Panc1 (cell line): ENCODE data around the gene CHRNA5. TPM values are rescaled to one million over a fixed set of nuclear protein-coding genes. Genes with fewer than 3 reads are reported as not detected.

Experiments
- ATAC-seq: fragments of 200-7000 bp; cut with Tn5 transposase; 2 replicates; pipeline ENCODE4 v1.9.1; 2020; ENCODE audit warnings: mild to moderate bottlenecking, moderate library complexity
- BruUV-seq: library from RNA; stranded (reverse); fragments of 400-500 nt; replicated peaks from 2 replicates; lab custom pipeline; 2021; lab: Mats Ljungman, UMichigan
- CTCF ChIA-PET: fragments of 300-600 bp; sonication (Branson Sonifier 250); formaldehyde crosslinking; loops from one replicate; lab custom pipeline; 2022; ENCODE audit warnings: antibody characterized with exemption; lab: Charles Lee
- POLR2A ChIA-PET: fragments of 300-600 bp; sonication (Branson Sonifier 250); formaldehyde crosslinking; loops from one replicate; lab custom pipeline; 2022; ENCODE audit warnings: antibody characterized with exemption; lab: Charles Lee
- DNase-seq: peaks from one replicate; pipeline ENCODE4 v3.0.0-alpha.2; 2010; ENCODE audit warnings: low read depth, low spot score
- H3K27ac ChIP-seq: 2 replicates; pipeline ENCODE4 v1.5.1; 2011; ENCODE audit warnings: mild to moderate bottlenecking, low read length, inconsistent platforms
- H3K27me3 ChIP-seq: fragments of 200-500 bp; sonication (Bioruptor generic); 2 replicates; pipeline ENCODE4 v1.6.0; 2014; ENCODE audit warnings: low read length, inconsistent platforms; ENCODE audit not compliant: control insufficient read depth, insufficient read depth
- H3K36me3 ChIP-seq: fragments of 200-500 bp; sonication (Bioruptor generic); 2 replicates; pipeline ENCODE4 v1.5.1; 2014; ENCODE audit warnings: inconsistent platforms, mild to moderate bottlenecking, low read length, moderate library complexity; ENCODE audit not compliant: control insufficient read depth, insufficient read depth
- H3K4me1 ChIP-seq: 2 replicates; pipeline ENCODE4 v1.5.1; 2011; ENCODE audit warnings: inconsistent platforms, mild to moderate bottlenecking, low read length, moderate library complexity; ENCODE audit not compliant: control insufficient read depth, insufficient read depth
- H3K4me3 ChIP-seq, 2 experiments: 2 replicates each; pipeline ENCODE4 v1.5.1; 2011 to 2012; ENCODE audit warnings: low read depth in 2 of 2, low read length in 2 of 2, mild to moderate bottlenecking in 2 of 2, inconsistent platforms in 1 of 2, moderate library complexity in 1 of 2
- H3K9me3 ChIP-seq: fragments of 200-500 bp; sonication (Bioruptor generic); 2 replicates; pipeline ENCODE4 v1.5.1; 2014; ENCODE audit warnings: low read depth, mild to moderate bottlenecking, inconsistent platforms, low read length, moderate library complexity; ENCODE audit not compliant: control insufficient read depth, insufficient read depth
- POLR2AphosphoS5 ChIP-seq: IDR thresholded peaks from 2 replicates; pipeline ENCODE4 v1.6.1; 2012; ENCODE audit warnings: mild to moderate bottlenecking, low read depth, low read length, moderate library complexity
- REST ChIP-seq, 2 experiments: IDR thresholded peaks; 2 replicates each; pipeline ENCODE4 v1.6.1; 2011 to 2012; ENCODE audit warnings: low read depth in 2 of 2, control low read depth in 1 of 2, low read length in 1 of 2, mild to moderate bottlenecking in 1 of 2, moderate library complexity in 1 of 2; ENCODE audit not compliant: insufficient read depth in 1 of 2
- SIN3A ChIP-seq: IDR thresholded peaks from 2 replicates; pipeline ENCODE4 v1.6.1; 2012; ENCODE audit warnings: low read depth, mild to moderate bottlenecking, low read length, moderate library complexity, borderline replicate concordance; ENCODE audit not compliant: insufficient read depth
- TCF7L2 ChIP-seq: IDR thresholded peaks from 2 replicates; pipeline ENCODE4 v1.6.1; 2011; ENCODE audit warnings: mild to moderate bottlenecking, low read depth, low read length, inconsistent platforms
- in situ Hi-C: cut with HindIII; loops from 2 replicates; pipeline ENCODE4 v1.10.0; 2016; ENCODE audit warnings: low sequenced_read_pairs, low pct_unique_long_range_greater_than_20kb
- intact Hi-C: fragments of 100-400 bp; cut with micrococcal nuclease; formaldehyde crosslinking; loops from one replicate; pipeline ENCODE4 v1.10.0; 2022; ENCODE audit not compliant: unreplicated experiment
- total RNA-seq: library from RNA; stranded (reverse); gene quantifications from one replicate; pipeline ENCODE4 v1.2.1, GENCODE V29; 2021; ENCODE audit not compliant: unreplicated experiment
- TF ChIP-seq, protein P1 (sequence below): fragments of 450-650 bp; IDR thresholded peaks from 2 replicates; pipeline ENCODE4 v1.5.1; 2017; ENCODE audit warnings: mild to moderate bottlenecking

Gene CHRNA5
- total RNA-seq, 1 experiment from 2014 or later = 52.4 TPM

- no TSS peak for BruUV-seq
- H3K27me3 ChIP-seq = peaks cover 5% of the 10 kb centered on the region
- ChIA-PET CTCF (interaction anchor here (0.6 to 1.0 kb wide), 3 partner anchors 92 to 132 kb away, joined by 3 read pairs; no protein-coding TSS in a partner anchor), POLR2A (no interaction called here)
- no peak overlapping the region; a peak in 1 of 4 replicates for H3K4me3 ChIP-seq
- intact Hi-C loops = no loop called here
- H3K4me1 ChIP-seq = peaks cover 7% of the 10 kb centered on the region; the same call in 1 of the 2 replicates
- in situ Hi-C loops = no loop called here
- no peak for DNase-seq
- H3K9me3 ChIP-seq = no peaks in the 10 kb centered on the region
- TF ChIP-seq POLR2AphosphoS5 (no peak), TCF7L2 (no peak), REST (IDR thresholded peaks at IDR 0.05; ENCODE audit: insufficient read depth in 1 of 2, low read depth in 2 of 2, low read length in 1 of 2) (no peak), SIN3A (no peak)
- TF ChIP-seq, protein P1, sequence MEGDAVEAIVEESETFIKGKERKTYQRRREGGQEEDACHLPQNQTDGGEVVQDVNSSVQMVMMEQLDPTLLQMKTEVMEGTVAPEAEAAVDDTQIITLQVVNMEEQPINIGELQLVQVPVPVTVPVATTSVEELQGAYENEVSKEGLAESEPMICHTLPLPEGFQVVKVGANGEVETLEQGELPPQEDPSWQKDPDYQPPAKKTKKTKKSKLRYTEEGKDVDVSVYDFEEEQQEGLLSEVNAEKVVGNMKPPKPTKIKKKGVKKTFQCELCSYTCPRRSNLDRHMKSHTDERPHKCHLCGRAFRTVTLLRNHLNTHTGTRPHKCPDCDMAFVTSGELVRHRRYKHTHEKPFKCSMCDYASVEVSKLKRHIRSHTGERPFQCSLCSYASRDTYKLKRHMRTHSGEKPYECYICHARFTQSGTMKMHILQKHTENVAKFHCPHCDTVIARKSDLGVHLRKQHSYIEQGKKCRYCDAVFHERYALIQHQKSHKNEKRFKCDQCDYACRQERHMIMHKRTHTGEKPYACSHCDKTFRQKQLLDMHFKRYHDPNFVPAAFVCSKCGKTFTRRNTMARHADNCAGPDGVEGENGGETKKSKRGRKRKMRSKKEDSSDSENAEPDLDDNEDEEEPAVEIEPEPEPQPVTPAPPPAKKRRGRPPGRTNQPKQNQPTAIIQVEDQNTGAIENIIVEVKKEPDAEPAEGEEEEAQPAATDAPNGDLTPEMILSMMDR = no peak
- ATAC-seq = no peak
- H3K27ac ChIP-seq = no peak overlapping the region
- no peaks in the 10 kb centered on the region for H3K36me3 ChIP-seq
Measured at GRCh38 chr15:78619022-78619950, 54.0 kb downstream of the CHRNA5 start.

- in situ Hi-C loops (no loop called here), intact Hi-C loops (no loop called here)
- BruUV-seq = no TSS peak
- Histone ChIP-seq H3K27ac (no peak overlapping the region), H3K9me3 (no peaks in the 10 kb centered on the region), H3K4me1 (peaks cover 7% of the 10 kb centered on the region; the same call in 1 of the 2 replicates), H3K36me3 (no peaks in the 10 kb centered on the region), H3K27me3 (peaks cover 5% of the 10 kb centered on the region), H3K4me3 (peak overlapping the region; percentile 39 to 40)
- ChIA-PET CTCF (interaction anchor here (0.6 to 1.0 kb wide), 2 partner anchors 91 to 119 kb away, joined by 3 read pairs; no protein-coding TSS in a partner anchor), POLR2A (no interaction called here)
- DNase-seq = no peak
- ATAC-seq = peak; percentile 51
- TF ChIP-seq POLR2AphosphoS5 = no peak
- no peak for TF ChIP-seq SIN3A
- TF ChIP-seq, protein P1 = no peak; the same call in 1 of the 2 replicates
- no peak for TF ChIP-seq TCF7L2
- TF ChIP-seq REST (IDR thresholded peaks at IDR 0.05; ENCODE audit: insufficient read depth in 1 of 2, low read depth in 2 of 2, low read length in 1 of 2) = no peak
Measured at GRCh38 chr15:78620021-78620526, 54.8 kb downstream of the CHRNA5 start.
